Measurements from ENCODE around the gene SPATA21. TPM values are rescaled to one million over a fixed set of nuclear protein-coding genes. Genes with fewer than 3 reads are reported as not detected.

The SPATA21 gene
- total RNA-seq, 1 donor from 2014 or later: not detected

DNA sequence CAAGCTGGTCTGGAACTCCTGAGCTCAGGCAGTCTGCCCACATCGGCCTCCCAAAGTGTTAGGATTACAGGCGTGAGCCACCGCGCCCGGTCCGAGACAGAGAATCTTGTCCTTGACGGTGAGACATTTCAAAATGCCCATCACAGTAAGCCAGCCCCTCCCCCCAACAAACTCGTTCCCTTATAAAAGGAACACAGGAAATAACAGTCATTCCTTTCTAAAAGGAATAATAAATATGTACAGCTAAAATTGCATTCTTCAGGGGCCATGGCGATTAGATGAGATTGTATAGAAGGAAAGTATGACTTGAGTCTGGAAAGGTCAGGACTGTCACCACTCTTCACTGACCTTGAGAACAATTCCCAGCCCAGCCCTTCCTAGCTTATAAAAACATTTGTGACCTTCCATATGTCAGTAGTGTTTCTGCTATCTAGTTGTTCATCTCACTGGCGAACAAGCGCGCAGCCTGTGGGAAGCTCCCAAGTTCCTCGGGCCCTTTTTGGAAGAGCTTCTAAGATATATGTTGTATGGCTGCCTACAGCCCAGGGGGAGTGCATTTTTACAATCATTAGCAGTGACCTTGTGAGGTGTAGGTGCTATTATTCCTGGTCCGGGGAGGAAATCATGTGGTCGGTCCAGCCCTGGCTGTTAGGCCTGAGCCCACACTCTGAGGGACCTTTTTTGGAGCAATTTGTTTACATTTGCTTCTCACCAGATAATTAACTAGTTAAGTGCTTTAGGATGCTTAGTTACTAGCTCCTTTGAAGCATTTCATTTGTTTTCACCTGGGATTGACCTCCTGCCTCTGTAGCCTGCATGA lies 61.5 kb downstream of the SPATA21 start:
- Mint-ChIP-seq H3K27me3 (ENCODE audit: low read depth) (no peaks in the 10 kb centered on the region), H3K36me3 (ENCODE audit: low read depth) (no peaks in the 10 kb centered on the region), H3K27ac (ENCODE audit: unreplicated experiment) (no peak overlapping the region), H3K4me3 (no peak overlapping the region), H3K4me1 (peaks cover 44% of the 10 kb centered on the region), H3K9me3 (no peaks in the 10 kb centered on the region)
- no peak for TF ChIP-seq CTCF (conservative IDR thresholded peaks at IDR 0.05)
- DNase-seq (ENCODE audit: low read depth, low spot score): no peak

GRCh38 chr1:16374266-16374665 lies 63.0 kb downstream of the SPATA21 start:
- Mint-ChIP-seq H3K4me1 (peaks cover 45% of the 10 kb centered on the region), H3K36me3 (ENCODE audit: low read depth) (no peaks in the 10 kb centered on the region), H3K4me3 (peak overlapping the region; percentile 52), H3K9me3 (no peaks in the 10 kb centered on the region), H3K27ac (ENCODE audit: unreplicated experiment) (no peak overlapping the region), H3K27me3 (ENCODE audit: low read depth) (no peaks in the 10 kb centered on the region)
- no peak for DNase-seq (ENCODE audit: low read depth, low spot score)
- TF ChIP-seq CTCF (conservative IDR thresholded peaks at IDR 0.05): no peak

- H3K27me3 Mint-ChIP-seq (ENCODE audit: low read depth): no peaks in the 10 kb centered on the region
These were observed 64.5 kb downstream of the SPATA21 start for GRCh38 chr1:16372535-16373285.

DNA sequence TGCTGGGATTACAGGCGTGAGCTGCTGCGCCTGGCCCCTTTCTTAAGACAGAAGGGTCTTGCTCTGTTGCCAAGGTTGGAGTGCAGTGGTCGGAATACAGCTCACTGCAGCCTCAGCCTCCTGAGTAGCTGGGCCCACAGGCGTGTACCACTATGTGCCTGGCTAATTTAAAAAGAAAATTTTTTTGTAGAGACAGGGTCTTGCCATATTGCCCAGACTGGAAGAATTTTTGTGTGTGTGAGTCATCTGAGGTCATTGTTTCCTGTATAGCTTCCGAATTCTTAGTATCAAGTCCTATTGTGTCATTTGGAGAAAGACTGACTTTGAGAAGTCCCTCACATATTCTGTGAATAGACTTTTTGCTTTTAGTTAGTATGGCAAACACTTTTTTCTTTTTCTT lies 65.5 kb downstream of the SPATA21 start:
- H3K27me3 Mint-ChIP-seq (ENCODE audit: low read depth): no peaks in the 10 kb centered on the region
- peaks cover 53% of the 10 kb centered on the region for H3K4me1 Mint-ChIP-seq
- peak overlapping the region; percentile 42 for H3K4me3 Mint-ChIP-seq
- TF ChIP-seq CTCF (conservative IDR thresholded peaks at IDR 0.05): no peak
- DNase-seq (ENCODE audit: low read depth, low spot score): no peak
- no peaks in the 10 kb centered on the region for H3K9me3 Mint-ChIP-seq
- H3K27ac Mint-ChIP-seq (ENCODE audit: unreplicated experiment): no peak overlapping the region
- H3K36me3 Mint-ChIP-seq (ENCODE audit: low read depth): no peaks in the 10 kb centered on the region

More at GRCh38 chr1:16372535-16373285, 64.5 kb downstream of the SPATA21 start:
- DNase-seq (ENCODE audit: low read depth, low spot score): no peak
- Mint-ChIP-seq H3K27ac (ENCODE audit: unreplicated experiment) (no peak overlapping the region), H3K9me3 (no peaks in the 10 kb centered on the region), H3K4me1 (peaks cover 58% of the 10 kb centered on the region), H3K36me3 (ENCODE audit: low read depth) (no peaks in the 10 kb centered on the region), H3K4me3 (peak overlapping the region; percentile 17)
- no peak for TF ChIP-seq CTCF (conservative IDR thresholded peaks at IDR 0.05)

GRCh38 chr1:16369821-16370220 lies 67.4 kb downstream of the SPATA21 start:
- no peak for TF ChIP-seq CTCF (conservative IDR thresholded peaks at IDR 0.05)
- no peaks in the 10 kb centered on the region for H3K27me3 Mint-ChIP-seq (ENCODE audit: low read depth)
- peaks cover 43% of the 10 kb centered on the region for H3K4me1 Mint-ChIP-seq
- H3K27ac Mint-ChIP-seq (ENCODE audit: unreplicated experiment): no peak overlapping the region
- no peaks in the 10 kb centered on the region for H3K9me3 Mint-ChIP-seq
- no peaks in the 10 kb centered on the region for H3K36me3 Mint-ChIP-seq (ENCODE audit: low read depth)
- DNase-seq (ENCODE audit: low read depth, low spot score): no peak
- peak overlapping the region; percentile 98 for H3K4me3 Mint-ChIP-seq
